H9 (cell line): ENCODE measurements around the gene MPZL1. TPM values are rescaled to one million over a fixed set of nuclear protein-coding genes. Genes with fewer than 3 reads are reported as not detected.

Source experiments
- DNase-seq: peaks from one replicate; pipeline ENCODE4 v3.0.0-alpha.2; 2017
- H2AFZ ChIP-seq: one replicate; pipeline ENCODE4 v1.6.1; 2013; ENCODE audit warnings: mild to moderate bottlenecking, low read length, control low read depth, moderate library complexity
- H2AK5ac ChIP-seq: 2 replicates; pipeline ENCODE4 v1.6.1; 2013; ENCODE audit warnings: low read length, control low read depth, mixed read lengths; ENCODE audit not compliant: insufficient read length
- H2BK120ac ChIP-seq: one replicate; pipeline ENCODE4 v1.6.1; 2013; ENCODE audit warnings: low read depth, mild to moderate bottlenecking, low read length, control low read depth, inconsistent platforms; ENCODE audit not compliant: poor library complexity, severe bottlenecking
- H2BK12ac ChIP-seq: 2 replicates; pipeline ENCODE4 v1.6.1; 2013; ENCODE audit warnings: low read length, control low read depth, mixed read lengths, low read depth; ENCODE audit not compliant: insufficient read length
- H2BK15ac ChIP-seq: 2 replicates; pipeline ENCODE4 v1.6.1; 2013; ENCODE audit warnings: low read depth, low read length, control low read depth
- H2BK20ac ChIP-seq: one replicate; pipeline ENCODE4 v1.6.1; 2013; ENCODE audit warnings: low read depth, mild to moderate bottlenecking, low read length, control low read depth, inconsistent platforms; ENCODE audit not compliant: poor library complexity, severe bottlenecking
- H2BK5ac ChIP-seq: 2 replicates; pipeline ENCODE4 v1.6.1; 2013; ENCODE audit warnings: low read length, control low read depth, mixed read lengths; ENCODE audit not compliant: insufficient read length
- H3K14ac ChIP-seq: 2 replicates; pipeline ENCODE4 v1.6.1; 2013; ENCODE audit warnings: low read length, control low read depth; ENCODE audit not compliant: insufficient read depth
- H3K18ac ChIP-seq: 2 replicates; pipeline ENCODE4 v1.6.1; 2013; ENCODE audit warnings: low read depth, mild to moderate bottlenecking, mixed read lengths, low read length, control low read depth; ENCODE audit not compliant: insufficient read length
- H3K23ac ChIP-seq: 2 replicates; pipeline ENCODE4 v1.6.1; 2013; ENCODE audit warnings: low read length, control low read depth, mixed read lengths, low read depth; ENCODE audit not compliant: insufficient read length
- H3K23me2 ChIP-seq: 2 replicates; pipeline ENCODE4 v1.6.1; 2013; ENCODE audit warnings: low read depth, mild to moderate bottlenecking, mixed read lengths, low read length, control low read depth; ENCODE audit not compliant: insufficient read length, poor library complexity, severe bottlenecking
- H3K27ac ChIP-seq: 2 replicates; pipeline ENCODE4 v1.5.1; 2013; ENCODE audit warnings: low read length, control low read depth, mixed read lengths, low read depth; ENCODE audit not compliant: insufficient read length
- H3K27me3 ChIP-seq: 2 replicates; pipeline ENCODE4 v1.6.1; 2013; ENCODE audit warnings: low read length, control low read depth, inconsistent platforms; ENCODE audit not compliant: insufficient read depth
- H3K4ac ChIP-seq: 2 replicates; pipeline ENCODE4 v1.6.1; 2013; ENCODE audit warnings: low read depth, mild to moderate bottlenecking, control low read depth, inconsistent platforms, low read length, moderate library complexity
- H3K4me1 ChIP-seq: 2 replicates; pipeline ENCODE4 v1.6.1; 2013; ENCODE audit warnings: low read length, control low read depth, inconsistent platforms; ENCODE audit not compliant: insufficient read depth
- H3K4me2 ChIP-seq: 2 replicates; pipeline ENCODE4 v1.6.1; 2013; ENCODE audit warnings: low read length, control low read depth, mixed read lengths; ENCODE audit not compliant: insufficient read length, insufficient read depth
- H3K56ac ChIP-seq: 2 replicates; pipeline ENCODE4 v1.6.1; 2013; ENCODE audit warnings: low read depth, mild to moderate bottlenecking, mixed read lengths, low read length, control low read depth; ENCODE audit not compliant: insufficient read length
- H3K79me1 ChIP-seq: 2 replicates; pipeline ENCODE4 v1.6.1; 2013; ENCODE audit warnings: low read depth, mild to moderate bottlenecking, moderate library complexity, low read length, control low read depth, inconsistent platforms; ENCODE audit not compliant: insufficient read depth, poor library complexity, severe bottlenecking
- H3K79me2 ChIP-seq: 2 replicates; pipeline ENCODE4 v1.6.1; 2013; ENCODE audit warnings: low read length, control low read depth, inconsistent platforms; ENCODE audit not compliant: insufficient read depth
- H3K9ac ChIP-seq: 2 replicates; pipeline ENCODE4 v1.6.1; 2013; ENCODE audit warnings: low read length, control low read depth, mixed read lengths; ENCODE audit not compliant: insufficient read length; ENCODE audit errors: extremely low read depth
- H3K9me3 ChIP-seq: one replicate; pipeline ENCODE4 v1.6.1; 2013; ENCODE audit warnings: low read depth, low read length, inconsistent platforms; ENCODE audit not compliant: control insufficient read depth
- H3T11ph ChIP-seq: one replicate; pipeline ENCODE4 v1.6.1; 2013; ENCODE audit warnings: mild to moderate bottlenecking, low read length, control low read depth, inconsistent platforms
- H4K20me1 ChIP-seq: one replicate; pipeline ENCODE4 v1.6.1; 2013; ENCODE audit not compliant: control insufficient read depth, insufficient read length, insufficient read depth
- H4K5ac ChIP-seq: 2 replicates; pipeline ENCODE4 v1.6.1; 2013; ENCODE audit warnings: low read depth, mild to moderate bottlenecking, mixed read lengths, low read length, control low read depth; ENCODE audit not compliant: insufficient read length
- H4K8ac ChIP-seq: replicated peaks from 2 replicates; pipeline ENCODE4 v1.6.1; 2013; ENCODE audit warnings: low read length, control low read depth, mixed read lengths, low read depth; ENCODE audit not compliant: insufficient read length
- H4K91ac ChIP-seq: 2 replicates; pipeline ENCODE4 v1.6.1; 2013; ENCODE audit warnings: low read depth, mild to moderate bottlenecking, moderate library complexity, mixed read lengths, low read length, control low read depth; ENCODE audit not compliant: insufficient read length
- H3K27ac Mint-ChIP-seq, 3 experiments: 2 replicates in 2 of 3; 3 replicates in 1 of 3; pipeline ENCODE4 v1.8.0; 2020 to 2021; ENCODE audit warnings: mixed read lengths in 3 of 3, mild to moderate bottlenecking in 1 of 3, moderate library complexity in 1 of 3
- H3K27me3 Mint-ChIP-seq: 2 replicates; pipeline ENCODE4 v1.8.0; 2021; ENCODE audit warnings: low read depth, mild to moderate bottlenecking, moderate library complexity, mixed read lengths
- H3K36me3 Mint-ChIP-seq, 3 experiments: 2 replicates in 2 of 3; 3 replicates in 1 of 3; pipeline ENCODE4 v1.8.0; 2020 to 2021; ENCODE audit warnings: low read depth in 3 of 3, mixed read lengths in 3 of 3; ENCODE audit not compliant: insufficient read depth in 1 of 3
- H3K4me1 Mint-ChIP-seq, 2 experiments: 2 replicates each; pipeline ENCODE4 v1.8.0; 2020; ENCODE audit warnings: mixed read lengths in 2 of 2
- H3K4me3 Mint-ChIP-seq, 2 experiments: 2 replicates in 1 of 2; 3 replicates in 1 of 2; pipeline ENCODE4 v1.8.0; 2020 to 2021; ENCODE audit warnings: mild to moderate bottlenecking in 2 of 2, mixed read lengths in 2 of 2, moderate library complexity in 1 of 2
- H3K9me3 Mint-ChIP-seq, 2 experiments: 2 replicates in 1 of 2; 3 replicates in 1 of 2; pipeline ENCODE4 v1.8.0; 2020; ENCODE audit warnings: mild to moderate bottlenecking in 2 of 2, mixed read lengths in 2 of 2, moderate library complexity in 1 of 2
- CTCF ChIP-seq: fragments of 200-600 bp; sonication (generic); conservative IDR thresholded peaks from 3 replicates; pipeline ENCODE4 v1.8.0; 2021; ENCODE audit warnings: antibody characterized with exemption, mild to moderate bottlenecking
- WGBS: extraction: QIAGEN DNeasy Blood & Tissue Kit; methylation state at CpG from one replicate; pipeline ENCODE4 v1.1.7; 2013; ENCODE audit warnings: missing lambda C conversion rate, low lambda C conversion rate, mixed read lengths; ENCODE audit not compliant: insufficient read length; ENCODE audit errors: extremely low coverage; 5-methylcytosine and 5-hydroxymethylcytosine counted together
- total RNA-seq: library from RNA; stranded (reverse); gene quantifications from 2 replicates; pipeline ENCODE4 v1.2.1, GENCODE V29; 2021

Gene MPZL1
- total RNA-seq, 1 experiment from 2014 or later: 60.7 TPM

DNA sequence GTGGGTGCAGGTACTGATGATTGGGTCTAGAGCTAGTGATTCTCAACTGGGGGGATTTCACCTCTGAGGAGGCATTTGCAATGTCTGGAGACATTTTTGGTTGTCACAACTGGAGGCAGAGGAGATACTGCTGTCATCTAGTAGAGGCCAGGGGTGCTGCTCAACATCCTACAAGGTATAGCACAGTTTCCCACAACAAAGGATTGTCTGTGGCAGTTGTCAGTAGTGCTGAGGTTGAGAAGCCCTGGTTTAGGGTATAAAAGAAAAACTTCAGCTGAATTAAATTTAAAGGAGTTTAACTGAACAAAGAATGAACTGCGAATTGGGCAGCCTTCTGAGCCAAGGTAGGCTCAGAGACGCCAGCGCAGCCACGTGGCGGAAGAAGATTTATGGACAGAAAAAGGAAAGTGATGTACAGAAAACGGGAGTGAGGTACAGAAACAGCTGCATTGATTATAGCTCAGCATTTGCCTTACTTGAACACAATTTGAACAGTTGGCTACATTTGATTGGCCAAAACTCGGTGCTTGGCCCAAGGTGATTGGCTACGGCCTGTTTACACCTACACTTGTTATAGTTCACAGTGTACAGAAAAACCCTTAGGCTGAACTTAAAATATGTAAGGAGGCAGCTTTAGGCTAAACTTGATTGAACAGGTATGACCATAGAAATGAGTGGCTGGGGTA lies 40.4 kb downstream of the MPZL1 start:
- Histone ChIP-seq H4K91ac (no peak overlapping the region), H2AK5ac (no peak overlapping the region), H3K9me3 (no peaks in the 10 kb centered on the region), H3K14ac (no peak overlapping the region), H2BK5ac (no peak overlapping the region), H3K18ac (no peak overlapping the region), H4K8ac (no peak overlapping the region), H2AFZ (no peak overlapping the region), H4K5ac (no peak overlapping the region), H3K4me1 (peaks cover 5% of the 10 kb centered on the region; the same call in 1 of the 2 replicates), H3K56ac (no peak overlapping the region), H3T11ph (no peak overlapping the region), H2BK15ac (no peak overlapping the region), H3K79me2 (peaks cover 5% of the 10 kb centered on the region; the same call in 1 of the 2 replicates), H3K4me2 (no peak overlapping the region), H3K9ac (no peak overlapping the region), H4K20me1 (no peaks in the 10 kb centered on the region), H2BK12ac (no peak overlapping the region), H3K79me1 (peaks cover 2% of the 10 kb centered on the region), H3K23ac (no peak overlapping the region), H3K23me2 (no peaks in the 10 kb centered on the region), H3K27ac (no peak overlapping the region), H2BK120ac (no peak overlapping the region), H3K4ac (no peak overlapping the region), H3K27me3 (no peaks in the 10 kb centered on the region), H2BK20ac (no peak overlapping the region)
- no peaks in the 10 kb centered on the region for H3K9me3 Mint-ChIP-seq
- no peak for TF ChIP-seq CTCF
- peaks cover 15 to 20% of the 10 kb centered on the region in 2 experiments for H3K4me1 Mint-ChIP-seq
- H3K27ac Mint-ChIP-seq: peak overlapping the region in 1 of 3 experiments; percentile 0; a peak in 1 of 7 replicates
- no peak overlapping the region; a peak in 1 of 5 replicates for H3K4me3 Mint-ChIP-seq
- peaks cover 6% of the 10 kb centered on the region for H3K27me3 Mint-ChIP-seq
- no CpG with 5 or more reads among the region's 8 CpGs for WGBS
- no peak for DNase-seq
- H3K36me3 Mint-ChIP-seq: peaks cover 3 to 12% (median 10%) of the 10 kb centered on the region in 3 experiments; a peak in 5 of 7 replicates
